ENCODE data around the gene HDAC8. TPM values are rescaled to one million over a fixed set of nuclear protein-coding genes. Genes with fewer than 3 reads are reported as not detected.

Gene HDAC8
- total RNA-seq, 1 experiment from 2014 or later: 33.5 TPM

DNA sequence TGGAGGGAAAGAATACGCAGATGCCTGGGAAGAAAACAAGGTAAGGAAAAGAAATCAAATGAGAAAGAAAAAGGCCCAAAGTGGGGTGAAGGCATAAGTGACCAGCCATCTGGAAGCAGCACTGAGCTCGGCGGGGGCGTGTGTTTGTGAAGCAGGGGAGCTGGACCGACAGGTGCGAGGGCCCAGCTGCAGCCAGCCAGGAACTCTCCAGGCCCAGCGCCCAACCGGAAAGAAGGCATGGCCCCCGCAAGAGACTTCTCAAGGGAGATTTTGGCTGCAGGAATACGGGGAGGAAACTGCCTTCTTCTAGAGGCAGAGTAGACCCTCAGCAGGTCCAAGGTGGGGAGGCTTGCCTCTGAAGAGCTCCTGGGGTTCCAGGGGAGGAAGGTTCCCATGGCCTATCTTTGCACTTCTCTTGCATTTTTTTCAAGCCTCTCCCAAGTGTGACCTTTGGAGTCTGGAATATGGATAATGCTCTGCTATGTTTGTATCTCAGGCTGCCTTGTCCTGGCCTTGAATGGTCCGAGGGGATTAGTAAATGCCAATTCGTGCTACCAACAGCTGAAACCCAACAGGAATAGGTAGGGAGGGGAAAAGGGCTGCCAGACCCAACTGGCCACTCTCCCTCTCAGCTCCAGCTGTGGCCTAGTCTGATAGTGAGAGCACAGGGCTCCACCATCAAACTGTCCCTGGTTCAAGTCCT, 256.1 kb downstream of the HDAC8 start:
- H3K9me3 ChIP-seq (ENCODE audit: control insufficient read depth, insufficient read depth, low read depth, low read length): no peaks in the 10 kb centered on the region
- no TSS peak for BruUV-seq (replicated peaks)
- intact Hi-C loops (cut with micrococcal nuclease; ENCODE audit: unreplicated experiment): no loop called here
- TF ChIP-seq SIN3A (IDR thresholded peaks at IDR 0.05; ENCODE audit: borderline replicate concordance, insufficient read depth, low read depth, low read length): no peak
- TF ChIP-seq POLR2AphosphoS5 (IDR thresholded peaks at IDR 0.05; ENCODE audit: low read depth, low read length): no peak
- TF ChIP-seq TCF7L2 (IDR thresholded peaks at IDR 0.05; ENCODE audit: low read depth, low read length): no peak
- TF ChIP-seq, protein P1, sequence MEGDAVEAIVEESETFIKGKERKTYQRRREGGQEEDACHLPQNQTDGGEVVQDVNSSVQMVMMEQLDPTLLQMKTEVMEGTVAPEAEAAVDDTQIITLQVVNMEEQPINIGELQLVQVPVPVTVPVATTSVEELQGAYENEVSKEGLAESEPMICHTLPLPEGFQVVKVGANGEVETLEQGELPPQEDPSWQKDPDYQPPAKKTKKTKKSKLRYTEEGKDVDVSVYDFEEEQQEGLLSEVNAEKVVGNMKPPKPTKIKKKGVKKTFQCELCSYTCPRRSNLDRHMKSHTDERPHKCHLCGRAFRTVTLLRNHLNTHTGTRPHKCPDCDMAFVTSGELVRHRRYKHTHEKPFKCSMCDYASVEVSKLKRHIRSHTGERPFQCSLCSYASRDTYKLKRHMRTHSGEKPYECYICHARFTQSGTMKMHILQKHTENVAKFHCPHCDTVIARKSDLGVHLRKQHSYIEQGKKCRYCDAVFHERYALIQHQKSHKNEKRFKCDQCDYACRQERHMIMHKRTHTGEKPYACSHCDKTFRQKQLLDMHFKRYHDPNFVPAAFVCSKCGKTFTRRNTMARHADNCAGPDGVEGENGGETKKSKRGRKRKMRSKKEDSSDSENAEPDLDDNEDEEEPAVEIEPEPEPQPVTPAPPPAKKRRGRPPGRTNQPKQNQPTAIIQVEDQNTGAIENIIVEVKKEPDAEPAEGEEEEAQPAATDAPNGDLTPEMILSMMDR (IDR thresholded peaks at IDR 0.05): no peak
- TF ChIP-seq, protein P2, sequence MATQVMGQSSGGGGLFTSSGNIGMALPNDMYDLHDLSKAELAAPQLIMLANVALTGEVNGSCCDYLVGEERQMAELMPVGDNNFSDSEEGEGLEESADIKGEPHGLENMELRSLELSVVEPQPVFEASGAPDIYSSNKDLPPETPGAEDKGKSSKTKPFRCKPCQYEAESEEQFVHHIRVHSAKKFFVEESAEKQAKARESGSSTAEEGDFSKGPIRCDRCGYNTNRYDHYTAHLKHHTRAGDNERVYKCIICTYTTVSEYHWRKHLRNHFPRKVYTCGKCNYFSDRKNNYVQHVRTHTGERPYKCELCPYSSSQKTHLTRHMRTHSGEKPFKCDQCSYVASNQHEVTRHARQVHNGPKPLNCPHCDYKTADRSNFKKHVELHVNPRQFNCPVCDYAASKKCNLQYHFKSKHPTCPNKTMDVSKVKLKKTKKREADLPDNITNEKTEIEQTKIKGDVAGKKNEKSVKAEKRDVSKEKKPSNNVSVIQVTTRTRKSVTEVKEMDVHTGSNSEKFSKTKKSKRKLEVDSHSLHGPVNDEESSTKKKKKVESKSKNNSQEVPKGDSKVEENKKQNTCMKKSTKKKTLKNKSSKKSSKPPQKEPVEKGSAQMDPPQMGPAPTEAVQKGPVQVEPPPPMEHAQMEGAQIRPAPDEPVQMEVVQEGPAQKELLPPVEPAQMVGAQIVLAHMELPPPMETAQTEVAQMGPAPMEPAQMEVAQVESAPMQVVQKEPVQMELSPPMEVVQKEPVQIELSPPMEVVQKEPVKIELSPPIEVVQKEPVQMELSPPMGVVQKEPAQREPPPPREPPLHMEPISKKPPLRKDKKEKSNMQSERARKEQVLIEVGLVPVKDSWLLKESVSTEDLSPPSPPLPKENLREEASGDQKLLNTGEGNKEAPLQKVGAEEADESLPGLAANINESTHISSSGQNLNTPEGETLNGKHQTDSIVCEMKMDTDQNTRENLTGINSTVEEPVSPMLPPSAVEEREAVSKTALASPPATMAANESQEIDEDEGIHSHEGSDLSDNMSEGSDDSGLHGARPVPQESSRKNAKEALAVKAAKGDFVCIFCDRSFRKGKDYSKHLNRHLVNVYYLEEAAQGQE (IDR thresholded peaks at IDR 0.05; ENCODE audit: insufficient read depth in 1 of 2, low read depth in 2 of 2, low read length in 1 of 2): no peak
- H3K4me1 ChIP-seq (ENCODE audit: control insufficient read depth, insufficient read depth, low read length): no peaks in the 10 kb centered on the region
- ATAC-seq (no peak), DNase-seq (ENCODE audit: low read depth, low spot score) (no peak)
- H3K36me3 ChIP-seq (ENCODE audit: control insufficient read depth, insufficient read depth, low read length): no peaks in the 10 kb centered on the region
- H3K27ac ChIP-seq (ENCODE audit: low read length): no peak overlapping the region
- CTCF ChIA-PET: no interaction called here
- H3K27me3 ChIP-seq (ENCODE audit: control insufficient read depth, insufficient read depth, low read length): no peaks in the 10 kb centered on the region
- POLR2A ChIA-PET: no interaction called here
- in situ Hi-C loops (cut with HindIII; ENCODE audit: low pct_unique_long_range_greater_than_20kb, low sequenced_read_pairs): no loop called here
- H3K4me3 ChIP-seq (ENCODE audit: low read depth in 2 of 2, low read length in 2 of 2): no peak overlapping the region

DNA sequence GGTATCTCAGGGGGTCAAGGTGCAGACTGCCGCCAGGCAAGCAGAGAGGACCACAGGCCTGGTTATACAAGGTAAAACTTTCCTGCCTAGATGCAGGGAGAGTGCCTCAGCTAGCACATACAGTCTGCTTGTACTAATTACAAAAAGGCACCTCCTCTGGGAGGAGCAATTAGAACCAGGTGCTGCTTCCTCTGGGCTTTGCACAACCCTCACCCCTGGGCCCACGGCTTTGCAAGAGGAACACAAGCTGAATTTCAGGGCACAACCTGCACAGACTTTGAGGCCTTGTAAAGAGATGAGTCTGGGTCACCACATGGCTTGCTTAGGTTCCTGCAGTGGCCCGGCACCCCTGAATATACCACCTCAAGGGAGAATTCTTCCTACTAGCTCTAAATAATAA, 257.8 kb downstream of the HDAC8 start:
- BruUV-seq (replicated peaks): no TSS peak
- ChIA-PET POLR2A (no interaction called here), CTCF (no interaction called here)
- Histone ChIP-seq H3K4me3 (ENCODE audit: low read depth in 2 of 2, low read length in 2 of 2) (no peak overlapping the region), H3K27me3 (ENCODE audit: control insufficient read depth, insufficient read depth, low read length) (no peaks in the 10 kb centered on the region), H3K36me3 (ENCODE audit: control insufficient read depth, insufficient read depth, low read length) (no peaks in the 10 kb centered on the region), H3K27ac (ENCODE audit: low read length) (no peak overlapping the region), H3K4me1 (ENCODE audit: control insufficient read depth, insufficient read depth, low read length) (no peaks in the 10 kb centered on the region), H3K9me3 (ENCODE audit: control insufficient read depth, insufficient read depth, low read depth, low read length) (no peaks in the 10 kb centered on the region)
- no peak for ATAC-seq
- intact Hi-C loops (cut with micrococcal nuclease; ENCODE audit: unreplicated experiment) (no loop called here), in situ Hi-C loops (cut with HindIII; ENCODE audit: low pct_unique_long_range_greater_than_20kb, low sequenced_read_pairs) (no loop called here)
- DNase-seq (ENCODE audit: low read depth, low spot score): no peak
- TF ChIP-seq SIN3A (IDR thresholded peaks at IDR 0.05; ENCODE audit: borderline replicate concordance, insufficient read depth, low read depth, low read length) (no peak), TCF7L2 (IDR thresholded peaks at IDR 0.05; ENCODE audit: low read depth, low read length) (no peak), POLR2AphosphoS5 (IDR thresholded peaks at IDR 0.05; ENCODE audit: low read depth, low read length) (no peak)
- TF ChIP-seq, protein P1 (IDR thresholded peaks at IDR 0.05): no peak
